ENCODE data around the gene PARP12.

The PARP12 gene

GRCh38 chr7:139991911-139992310, 70.8 kb downstream of the PARP12 start:
- TF ChIP-seq CTCF (IDR thresholded peaks at IDR 0.05; ENCODE audit: insufficient read depth, low read depth, low read length, missing control alignments), result no peak
- H3K4me3 ChIP-seq (ENCODE audit: low read depth, low read length), result no peak overlapping the region

GRCh38 chr7:139991269-139991666, 71.5 kb downstream of the PARP12 start:
- no peak for DNase-seq (ENCODE audit: low read depth)
- H3K4me3 ChIP-seq (ENCODE audit: low read depth, low read length), result no peak overlapping the region

More at GRCh38 chr7:139991911-139992310, 70.8 kb downstream of the PARP12 start:
- DNase-seq (ENCODE audit: low read depth), result no peak

GRCh38 chr7:139990571-139991268, 72.0 kb downstream of the PARP12 start:
- TF ChIP-seq CTCF (IDR thresholded peaks at IDR 0.05; ENCODE audit: insufficient read depth, low read depth, low read length, missing control alignments), result no peak
- DNase-seq (ENCODE audit: low read depth), result no peak
- H3K4me3 ChIP-seq (ENCODE audit: low read depth, low read length), result no peak overlapping the region

More at GRCh38 chr7:139991269-139991666, 71.5 kb downstream of the PARP12 start:
- TF ChIP-seq CTCF (IDR thresholded peaks at IDR 0.05; ENCODE audit: insufficient read depth, low read depth, low read length, missing control alignments), result no peak

GRCh38 chr7:139990142-139990535, 72.6 kb downstream of the PARP12 start:
- DNase-seq (ENCODE audit: low read depth), result no peak
- H3K4me3 ChIP-seq (ENCODE audit: low read depth, low read length), result no peak overlapping the region
- TF ChIP-seq CTCF (IDR thresholded peaks at IDR 0.05; ENCODE audit: insufficient read depth, low read depth, low read length, missing control alignments), result no peak

GRCh38 chr7:139989366-139990141, 73.2 kb downstream of the PARP12 start:
- no peak overlapping the region for H3K4me3 ChIP-seq (ENCODE audit: low read depth, low read length)
- TF ChIP-seq CTCF (IDR thresholded peaks at IDR 0.05; ENCODE audit: insufficient read depth, low read depth, low read length, missing control alignments), result no peak
- DNase-seq (ENCODE audit: low read depth), result peak; percentile 28

- DNase-seq (ENCODE audit: low read depth), result no peak
- H3K4me3 ChIP-seq (ENCODE audit: low read depth, low read length), result no peak overlapping the region
- no peak for TF ChIP-seq CTCF (IDR thresholded peaks at IDR 0.05; ENCODE audit: insufficient read depth, low read depth, low read length, missing control alignments)
Measured at GRCh38 chr7:139987691-139988516, 74.8 kb downstream of the PARP12 start.

Measured in GM12865 (cell line).